Loucy (cell line): ENCODE results near the gene USPL1.
"Not testable (repeated sequence)": the region's sequence is repeated elsewhere in the genome, so short reads cannot be mapped to it uniquely, and the experiment has no call there.

Experiments
- H2AFZ ChIP-seq: fragments of 200-600 bp; sonication (generic); 2 replicates; pipeline ENCODE4 v1.6.0; 2016; ENCODE audit warnings: antibody characterized with exemption, mild to moderate bottlenecking, low read length, moderate library complexity
- H3F3A ChIP-seq: fragments of 200-600 bp; 2 replicates; pipeline ENCODE4 v1.6.0; 2016; ENCODE audit warnings: antibody characterized with exemption, low read depth, mild to moderate bottlenecking
- H3K27me3 ChIP-seq: fragments of 200-600 bp; sonication (generic); 2 replicates; pipeline ENCODE4 v1.6.1; 2014; ENCODE audit warnings: low read length, mild to moderate bottlenecking; ENCODE audit not compliant: insufficient read depth, poor library complexity, severe bottlenecking
- H3K36me3 ChIP-seq: fragments of 200-600 bp; sonication (generic); 2 replicates; pipeline ENCODE4 v1.6.1; 2016; ENCODE audit warnings: low read length; ENCODE audit not compliant: insufficient read depth
- H3K4me1 ChIP-seq: fragments of 200-600 bp; sonication (generic); 2 replicates; pipeline ENCODE4 v1.5.1; 2014; ENCODE audit warnings: low read length, mild to moderate bottlenecking; ENCODE audit not compliant: insufficient read depth, poor library complexity, severe bottlenecking
- H3K4me2 ChIP-seq: fragments of 200-600 bp; sonication (generic); 2 replicates; pipeline ENCODE4 v1.6.0; 2014; ENCODE audit warnings: antibody characterized with exemption, low read length, low read depth, mild to moderate bottlenecking; ENCODE audit not compliant: poor library complexity, severe bottlenecking
- H3K4me3 ChIP-seq: fragments of 200-600 bp; sonication (generic); 2 replicates; pipeline ENCODE4 v1.5.1; 2014; ENCODE audit warnings: low read length, mild to moderate bottlenecking, mixed read lengths; ENCODE audit not compliant: poor library complexity, severe bottlenecking
- H3K79me2 ChIP-seq: fragments of 200-600 bp; sonication (generic); 2 replicates; pipeline ENCODE4 v1.6.1; 2014; ENCODE audit warnings: low read length; ENCODE audit not compliant: insufficient read depth
- H3K9ac ChIP-seq: fragments of 200-600 bp; sonication (generic); 2 replicates; pipeline ENCODE4 v1.6.0; 2014; ENCODE audit warnings: mild to moderate bottlenecking, low read depth, low read length, moderate library complexity; ENCODE audit not compliant: poor library complexity, severe bottlenecking
- H3K9me2 ChIP-seq: fragments of 200-600 bp; sonication (generic); replicated peaks from 2 replicates; pipeline ENCODE4 v1.6.1; 2016; ENCODE audit warnings: low read depth, low read length, mixed read lengths
- H3K9me3 ChIP-seq: fragments of 200-600 bp; sonication (generic); 2 replicates; pipeline ENCODE4 v1.6.1; 2014; ENCODE audit warnings: mild to moderate bottlenecking, antibody characterized with exemption, low read length, low read depth; ENCODE audit not compliant: insufficient read depth
- H4K20me1 ChIP-seq: fragments of 200-600 bp; sonication (generic); 2 replicates; pipeline ENCODE4 v1.6.0; 2014; ENCODE audit warnings: antibody characterized with exemption, low read length, mild to moderate bottlenecking; ENCODE audit not compliant: insufficient read depth, poor library complexity, severe bottlenecking
- EZH2phosphoT487 ChIP-seq: fragments of 200-600 bp; IDR thresholded peaks from 2 replicates; pipeline ENCODE4 v1.6.1; 2018; ENCODE audit warnings: antibody characterized with exemption, mild to moderate bottlenecking, moderate library complexity, borderline replicate concordance
- TF ChIP-seq, protein P1 (sequence below): fragments of 200-600 bp; sonication (generic); conservative IDR thresholded peaks from 2 replicates; pipeline ENCODE4 v1.5.1; 2014; ENCODE audit warnings: mild to moderate bottlenecking, antibody characterized with exemption, low read length

The USPL1 gene

GRCh38 chr13:30605052-30605451, 12.7 kb upstream of the USPL1 start:
- no peak overlapping the region for H2AFZ ChIP-seq
- H4K20me1 ChIP-seq: no peaks in the 10 kb centered on the region
- no peaks in the 10 kb centered on the region for H3K36me3 ChIP-seq
- H3K4me1 ChIP-seq: peaks cover 14% of the 10 kb centered on the region
- TF ChIP-seq, protein P1, sequence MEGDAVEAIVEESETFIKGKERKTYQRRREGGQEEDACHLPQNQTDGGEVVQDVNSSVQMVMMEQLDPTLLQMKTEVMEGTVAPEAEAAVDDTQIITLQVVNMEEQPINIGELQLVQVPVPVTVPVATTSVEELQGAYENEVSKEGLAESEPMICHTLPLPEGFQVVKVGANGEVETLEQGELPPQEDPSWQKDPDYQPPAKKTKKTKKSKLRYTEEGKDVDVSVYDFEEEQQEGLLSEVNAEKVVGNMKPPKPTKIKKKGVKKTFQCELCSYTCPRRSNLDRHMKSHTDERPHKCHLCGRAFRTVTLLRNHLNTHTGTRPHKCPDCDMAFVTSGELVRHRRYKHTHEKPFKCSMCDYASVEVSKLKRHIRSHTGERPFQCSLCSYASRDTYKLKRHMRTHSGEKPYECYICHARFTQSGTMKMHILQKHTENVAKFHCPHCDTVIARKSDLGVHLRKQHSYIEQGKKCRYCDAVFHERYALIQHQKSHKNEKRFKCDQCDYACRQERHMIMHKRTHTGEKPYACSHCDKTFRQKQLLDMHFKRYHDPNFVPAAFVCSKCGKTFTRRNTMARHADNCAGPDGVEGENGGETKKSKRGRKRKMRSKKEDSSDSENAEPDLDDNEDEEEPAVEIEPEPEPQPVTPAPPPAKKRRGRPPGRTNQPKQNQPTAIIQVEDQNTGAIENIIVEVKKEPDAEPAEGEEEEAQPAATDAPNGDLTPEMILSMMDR: no peak
- TF ChIP-seq EZH2phosphoT487: no peak
- no peaks in the 10 kb centered on the region for H3K27me3 ChIP-seq
- H3K9me2 ChIP-seq: no peaks in the 10 kb centered on the region
- no peak overlapping the region for H3K4me2 ChIP-seq
- H3K9me3 ChIP-seq: no peaks in the 10 kb centered on the region
- H3K9ac ChIP-seq: no peak overlapping the region
- H3F3A ChIP-seq: no peaks in the 10 kb centered on the region
- no peaks in the 10 kb centered on the region for H3K79me2 ChIP-seq
- no peak overlapping the region for H3K4me3 ChIP-seq

- H4K20me1 ChIP-seq, H3K4me3 ChIP-seq, H3F3A ChIP-seq, H3K4me2 ChIP-seq, H3K9ac ChIP-seq, H2AFZ ChIP-seq, H3K9me2 ChIP-seq, H3K79me2 ChIP-seq, H3K27me3 ChIP-seq, H3K36me3 ChIP-seq, H3K9me3 ChIP-seq: not testable (repeated sequence)
- H3K4me1 ChIP-seq: peaks cover 12% of the 10 kb centered on the region
Measured at GRCh38 chr13:30607186-30607585, 10.5 kb upstream of the USPL1 start.

DNA sequence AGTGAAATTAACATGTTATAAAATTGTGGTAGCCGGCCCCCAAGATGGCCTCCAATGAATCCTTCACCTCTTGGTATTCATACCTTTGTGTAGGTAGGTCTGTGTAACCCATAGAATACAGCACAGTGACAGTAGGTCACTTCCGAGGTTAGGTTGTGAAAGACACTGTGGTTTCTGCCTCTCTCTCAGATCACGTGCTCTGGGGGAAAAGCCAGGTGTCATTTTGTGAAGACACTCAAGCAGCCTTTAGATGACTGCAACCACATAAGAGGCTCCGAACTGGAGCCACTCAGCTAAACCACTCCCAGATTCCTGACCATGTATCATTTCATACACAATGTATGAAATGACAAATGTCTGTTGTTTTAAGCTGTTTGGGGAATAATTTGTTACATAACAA, 9.8 kb upstream of the USPL1 start:
- H3K27me3 ChIP-seq: no peaks in the 10 kb centered on the region
- H3K9ac ChIP-seq: no peak overlapping the region
- peaks cover 8% of the 10 kb centered on the region for H3K4me1 ChIP-seq
- no peak overlapping the region for H2AFZ ChIP-seq
- H3K36me3 ChIP-seq: no peaks in the 10 kb centered on the region
- H3K9me3 ChIP-seq: no peaks in the 10 kb centered on the region
- no peaks in the 10 kb centered on the region for H3F3A ChIP-seq
- peak overlapping the region; percentile 8 for H3K4me2 ChIP-seq
- H4K20me1 ChIP-seq: no peaks in the 10 kb centered on the region
- H3K4me3 ChIP-seq: no peak overlapping the region
- TF ChIP-seq, protein P1: no peak
- no peaks in the 10 kb centered on the region for H3K9me2 ChIP-seq
- no peaks in the 10 kb centered on the region for H3K79me2 ChIP-seq

DNA sequence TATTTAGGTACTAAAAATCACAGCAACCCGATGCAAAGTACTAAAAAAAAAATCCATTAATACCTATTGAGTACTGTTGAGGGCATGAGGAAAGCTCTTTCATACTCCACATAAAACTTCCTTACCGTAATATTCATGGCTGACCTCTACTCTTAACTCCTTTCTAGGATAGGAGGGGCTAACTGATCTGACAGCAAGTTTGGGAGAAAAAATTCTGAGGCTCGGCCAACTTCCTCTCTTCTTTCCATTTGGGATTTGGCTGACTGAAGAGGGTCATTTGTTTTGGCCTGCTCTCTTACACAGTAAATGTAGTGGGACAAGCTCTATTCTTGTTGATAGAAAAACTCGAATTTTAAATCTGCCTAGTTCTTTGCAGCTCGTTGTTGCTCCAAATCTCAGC, 9.4 kb upstream of the USPL1 start:
- TF ChIP-seq, protein P1: no peak
- TF ChIP-seq EZH2phosphoT487: no peak
- H3K4me1 ChIP-seq: peaks cover 8% of the 10 kb centered on the region
- no peaks in the 10 kb centered on the region for H3K9me3 ChIP-seq
- no peaks in the 10 kb centered on the region for H3K9me2 ChIP-seq
- H3K4me2 ChIP-seq: peak overlapping the region; percentile 8
- H3K79me2 ChIP-seq: no peaks in the 10 kb centered on the region; the same call in 1 of the 2 replicates
- H3K27me3 ChIP-seq: no peaks in the 10 kb centered on the region
- H3K9ac ChIP-seq: no peak overlapping the region
- no peaks in the 10 kb centered on the region for H4K20me1 ChIP-seq
- H3K36me3 ChIP-seq: no peaks in the 10 kb centered on the region
- H3K4me3 ChIP-seq: no peak overlapping the region
- H2AFZ ChIP-seq: no peak overlapping the region
- no peaks in the 10 kb centered on the region for H3F3A ChIP-seq
